Activated CD4-positive, alpha-beta T cell treated with anti-CD3 and anti-CD28 coated beads for 36 hours (primary cell): ENCODE data around the gene EMC1. TPM values are rescaled to one million over a fixed set of nuclear protein-coding genes. Genes with fewer than 3 reads are reported as not detected.
"Not testable (repeated sequence)": the region's sequence is repeated elsewhere in the genome, so short reads cannot be mapped to it uniquely, and the experiment has no call there.

Experiments used
- ATAC-seq: fragments of 200-7000 bp; cut with Tn5 transposase; one replicate; pipeline ENCODE4 v1.10.0; 2021; ENCODE audit warnings: mild to moderate bottlenecking, moderate library complexity
- CTCF ChIA-PET: fragments of 350-600 bp; sonication (Branson Sonifier 250); formaldehyde crosslinking; loops from one replicate; lab custom pipeline; 2021; ENCODE audit warnings: antibody characterized with exemption; lab: Charles Lee
- POLR2A ChIA-PET: fragments of 350-600 bp; sonication (Branson Sonifier 250); formaldehyde crosslinking; loops from one replicate; lab custom pipeline; 2021; ENCODE audit warnings: antibody characterized with exemption, inconsistent platforms; lab: Charles Lee
- DNase-seq: peaks from one replicate; pipeline ENCODE4 v3.0.0-alpha.2; 2020
- H3K27ac Mint-ChIP-seq: one replicate; pipeline ENCODE4 v1.8.0; 2021; ENCODE audit warnings: mixed read lengths
- H3K27me3 Mint-ChIP-seq: one replicate; pipeline ENCODE4 v1.8.0; 2021; ENCODE audit warnings: mixed read lengths
- H3K36me3 Mint-ChIP-seq: one replicate; pipeline ENCODE4 v1.8.0; 2021; ENCODE audit warnings: low read depth, mixed read lengths
- H3K4me1 Mint-ChIP-seq: one replicate; pipeline ENCODE4 v1.8.0; 2021; ENCODE audit warnings: mixed read lengths
- H3K4me3 Mint-ChIP-seq: one replicate; pipeline ENCODE4 v1.8.0; 2021; ENCODE audit warnings: mild to moderate bottlenecking, moderate library complexity, mixed read lengths
- H3K9me3 Mint-ChIP-seq: one replicate; pipeline ENCODE4 v1.8.0; 2021; ENCODE audit warnings: low read depth, mixed read lengths
- intact Hi-C, 2 experiments: fragments of 100-400 bp; cut with DNase I in 1 of 2; cut with micrococcal nuclease in 1 of 2; formaldehyde crosslinking; loops; one replicate each; pipeline versions ENCODE4 v1.14.2 to v1.15.1; 2022 to 2024; cut with DNase I, micrococcal nuclease
- total RNA-seq, 2 experiments: library from RNA; stranded (reverse); gene quantifications; one replicate each; pipeline ENCODE4 v1.2.3, GENCODE V29; 2021

Gene EMC1
- total RNA-seq, 2 experiments from 2014 or later, result 45.0 to 59.0 TPM

DNA sequence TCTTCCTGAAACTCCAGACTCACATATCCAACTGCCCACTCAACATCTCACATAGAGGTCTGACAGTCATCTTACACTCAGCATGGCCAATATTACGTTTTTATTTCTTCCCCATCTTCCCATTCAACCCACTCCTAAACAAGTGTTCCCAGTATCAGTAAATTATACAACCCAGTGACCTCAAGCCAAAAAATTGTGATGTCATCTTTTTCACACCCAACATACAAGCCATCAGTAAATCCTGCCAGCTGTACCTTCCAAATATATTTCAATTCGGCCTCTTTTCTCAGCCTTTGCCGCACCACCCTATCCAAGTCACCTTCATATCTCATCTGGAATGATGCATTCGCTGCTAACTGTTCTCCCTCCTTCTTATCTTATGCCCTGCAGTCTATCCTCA lies 60.9 kb downstream of the EMC1 start:
- H3K36me3 Mint-ChIP-seq, result peaks cover 63% of the 10 kb centered on the region
- no peak overlapping the region for H3K4me3 Mint-ChIP-seq
- ChIA-PET POLR2A (interaction anchor here (0.6 kb wide), 1 partner anchor 71 kb away, joined by 3 read pairs; no protein-coding TSS in a partner anchor), CTCF (interaction anchor here (0.6 kb wide), 1 partner anchor 25 kb away, joined by 3 read pairs; no protein-coding TSS in a partner anchor)
- no peaks in the 10 kb centered on the region for H3K9me3 Mint-ChIP-seq
- H3K4me1 Mint-ChIP-seq, result peaks cover 23% of the 10 kb centered on the region
- H3K27me3 Mint-ChIP-seq, result no peaks in the 10 kb centered on the region
- no peak for ATAC-seq
- DNase-seq, result no peak
- intact Hi-C loops, result no loop called here
- H3K27ac Mint-ChIP-seq, result peak overlapping the region; percentile 53

DNA sequence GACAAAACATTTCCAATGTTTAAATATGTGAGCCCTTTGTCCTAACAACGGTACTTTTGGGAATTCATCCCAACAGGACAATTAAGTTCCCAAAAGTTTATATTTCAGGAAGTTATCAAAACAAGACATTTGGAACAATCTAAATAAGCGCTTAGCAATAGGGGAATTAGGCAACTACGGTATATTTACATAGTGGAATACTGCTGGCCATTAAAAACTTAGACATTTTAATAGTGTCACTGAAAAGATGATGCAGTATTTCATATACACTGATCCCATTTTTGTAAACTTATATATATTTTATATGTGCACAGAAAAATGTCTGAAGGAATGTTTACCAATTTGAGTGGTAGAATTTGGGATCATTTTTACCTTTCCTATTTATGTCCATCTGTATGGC lies 62.1 kb downstream of the EMC1 start:
- ChIA-PET POLR2A (no interaction called here), CTCF (no interaction called here)
- Mint-ChIP-seq H3K4me3 (no peak overlapping the region), H3K27me3 (no peaks in the 10 kb centered on the region), H3K9me3 (no peaks in the 10 kb centered on the region), H3K4me1 (peaks cover 28% of the 10 kb centered on the region), H3K27ac (no peak overlapping the region), H3K36me3 (peaks cover 71% of the 10 kb centered on the region)
- no peak for DNase-seq
- ATAC-seq, result no peak
- intact Hi-C loops, result loop anchor here in 1 of 2 experiments (5.0 kb wide), 1 partner anchor 523 kb away; no protein-coding TSS in a partner anchor

DNA sequence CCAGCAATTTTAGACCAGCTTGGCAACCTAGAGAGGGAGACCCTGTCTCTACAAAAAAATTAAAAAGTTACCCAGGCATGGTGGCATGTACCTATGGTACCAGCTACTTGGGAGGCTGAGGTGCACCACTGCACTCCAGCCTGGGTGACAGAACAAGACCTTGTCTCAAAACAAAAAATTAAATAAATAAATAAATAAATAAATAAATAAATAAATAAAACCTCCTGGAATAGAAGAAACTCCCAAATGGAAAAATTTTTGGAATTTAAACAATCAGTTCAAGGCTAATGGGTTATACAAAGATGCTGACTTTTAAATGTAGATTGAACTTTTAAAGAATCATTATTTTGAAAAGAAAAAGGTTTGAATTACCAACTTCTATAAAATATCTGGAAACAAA lies 63.5 kb downstream of the EMC1 start:
- Mint-ChIP-seq H3K4me1 (peaks cover 28% of the 10 kb centered on the region), H3K4me3 (no peak overlapping the region), H3K9me3 (no peaks in the 10 kb centered on the region), H3K36me3 (peaks cover 66% of the 10 kb centered on the region), H3K27me3 (no peaks in the 10 kb centered on the region), H3K27ac (no peak overlapping the region)
- DNase-seq (no peak), ATAC-seq (no peak)
- ChIA-PET POLR2A (no interaction called here), CTCF (interaction anchor here (0.7 kb wide), 1 partner anchor 220 kb away, joined by 4 read pairs; no protein-coding TSS in a partner anchor)
- intact Hi-C loops, result loop anchor here (2.0 to 5.0 kb wide), 3 partner anchors 15 to 524 kb away; partner anchors contain the start of gene UBR4 (in 1 of the 2)

DNA sequence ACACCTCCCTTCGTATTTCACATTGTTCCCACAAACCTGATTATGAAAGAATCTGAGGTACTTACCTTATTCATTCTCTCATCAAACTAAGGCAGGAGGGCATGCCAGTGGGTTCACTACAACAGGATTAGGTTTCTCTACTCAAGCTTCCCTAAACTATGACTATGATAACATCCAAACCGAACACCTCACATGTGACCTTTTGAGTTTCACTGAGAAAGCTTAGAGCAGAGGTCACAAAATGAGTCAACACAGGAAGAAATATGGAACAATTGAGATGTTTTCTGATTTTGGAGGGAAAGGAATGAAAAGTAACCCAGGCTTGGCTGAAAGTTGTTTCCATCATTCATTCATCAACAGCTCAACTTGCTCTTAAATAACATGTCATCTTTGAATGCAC lies 65.3 kb downstream of the EMC1 start:
- POLR2A ChIA-PET, result interaction anchor here (0.6 to 1.0 kb wide), 6 partner anchors 13 to 525 kb away, joined by 3 read pairs; no protein-coding TSS in a partner anchor
- Mint-ChIP-seq H3K4me1 (peaks cover 37% of the 10 kb centered on the region), H3K4me3 (no peak overlapping the region), H3K27me3 (no peaks in the 10 kb centered on the region), H3K36me3 (peaks cover 68% of the 10 kb centered on the region), H3K9me3 (no peaks in the 10 kb centered on the region), H3K27ac (peak overlapping the region; percentile 89)
- intact Hi-C loops, result loop anchor here (1.0 to 5.0 kb wide), 6 partner anchors 17 to 526 kb away; partner anchors contain the start of gene UBR4 (in 2 of the 2)
- DNase-seq (peak; percentile 29), ATAC-seq (peak; percentile 96)
- CTCF ChIA-PET, result interaction anchor here (0.5 to 1.6 kb wide), 9 partner anchors 10 to 118 kb away, joined by 3 to 8 read pairs (median 4); partner anchors contain the start of genes EMC1 and MRTO4

DNA sequence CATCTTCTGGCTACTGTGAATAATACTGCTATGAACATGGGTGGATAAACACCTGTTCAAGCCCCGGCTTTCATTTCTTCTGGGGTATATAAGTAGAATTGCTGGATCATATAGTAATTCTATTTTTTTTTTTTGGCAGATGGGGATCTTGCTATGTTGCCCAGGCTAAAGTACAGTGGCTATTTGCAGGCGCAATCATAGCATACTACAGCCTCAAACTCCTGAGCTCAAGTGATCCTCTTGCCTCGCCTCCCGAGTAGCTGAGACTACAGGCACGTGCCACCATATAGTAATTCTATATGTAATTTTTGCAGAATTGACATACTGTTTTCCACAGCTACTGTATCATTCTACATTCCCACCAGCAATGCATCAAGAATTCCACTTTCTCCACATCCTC lies 69.1 kb downstream of the EMC1 start:
- DNase-seq, result no peak
- intact Hi-C loops, result loop anchor here in 1 of 2 experiments (5.0 kb wide), 1 partner anchor 60 kb away; no protein-coding TSS in a partner anchor
- H3K36me3 Mint-ChIP-seq, result peaks cover 73% of the 10 kb centered on the region
- POLR2A ChIA-PET, result no interaction called here
- no peak overlapping the region for H3K27ac Mint-ChIP-seq
- no peak overlapping the region for H3K4me3 Mint-ChIP-seq
- no peaks in the 10 kb centered on the region for H3K9me3 Mint-ChIP-seq
- CTCF ChIA-PET, result interaction anchor here (0.7 to 2.0 kb wide), 4 partner anchors 18 to 466 kb away, joined by 3 to 7 read pairs (median 3); no protein-coding TSS in a partner anchor
- H3K4me1 Mint-ChIP-seq, result peaks cover 48% of the 10 kb centered on the region
- H3K27me3 Mint-ChIP-seq, result no peaks in the 10 kb centered on the region
- no peak for ATAC-seq

DNA sequence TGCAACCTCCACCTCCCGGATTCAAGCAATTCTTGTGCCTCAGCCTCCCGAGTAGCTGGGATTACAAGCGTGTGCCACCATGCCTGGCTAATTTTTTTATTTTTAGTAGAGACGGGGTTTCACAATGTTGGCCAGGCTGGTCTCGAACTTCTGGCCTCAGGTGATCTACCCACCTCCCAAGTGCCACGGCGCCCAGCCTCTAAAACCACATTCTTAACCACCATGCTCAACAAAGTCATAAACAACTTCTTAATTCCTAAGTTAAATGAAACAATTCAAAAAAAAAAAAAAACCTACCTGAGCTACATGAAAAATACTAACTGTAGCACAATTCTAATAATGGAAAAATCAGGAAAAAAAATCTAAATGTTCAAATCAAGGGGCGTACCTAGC lies 71.1 kb downstream of the EMC1 start:
- peak; percentile 23 for ATAC-seq
- H3K36me3 Mint-ChIP-seq, result peaks cover 67% of the 10 kb centered on the region
- DNase-seq, result peak; percentile 30
- H3K27me3 Mint-ChIP-seq, H3K9me3 Mint-ChIP-seq, H3K4me3 Mint-ChIP-seq: not testable (repeated sequence)
- intact Hi-C loops, result loop anchor here in 1 of 2 experiments (5.0 kb wide), 1 partner anchor 62 kb away; no protein-coding TSS in a partner anchor
- H3K4me1 Mint-ChIP-seq, result peaks cover 32% of the 10 kb centered on the region
- ChIA-PET CTCF (interaction anchor here (0.6 to 1.9 kb wide), 8 partner anchors 10 to 67 kb away, joined by 3 to 8 read pairs (median 4); no protein-coding TSS in a partner anchor), POLR2A (interaction anchor here (0.7 to 0.9 kb wide), 2 partner anchors 40 to 169 kb away, joined by 3 to 5 read pairs; no protein-coding TSS in a partner anchor)
- H3K27ac Mint-ChIP-seq, result peak overlapping the region; percentile 51

DNA sequence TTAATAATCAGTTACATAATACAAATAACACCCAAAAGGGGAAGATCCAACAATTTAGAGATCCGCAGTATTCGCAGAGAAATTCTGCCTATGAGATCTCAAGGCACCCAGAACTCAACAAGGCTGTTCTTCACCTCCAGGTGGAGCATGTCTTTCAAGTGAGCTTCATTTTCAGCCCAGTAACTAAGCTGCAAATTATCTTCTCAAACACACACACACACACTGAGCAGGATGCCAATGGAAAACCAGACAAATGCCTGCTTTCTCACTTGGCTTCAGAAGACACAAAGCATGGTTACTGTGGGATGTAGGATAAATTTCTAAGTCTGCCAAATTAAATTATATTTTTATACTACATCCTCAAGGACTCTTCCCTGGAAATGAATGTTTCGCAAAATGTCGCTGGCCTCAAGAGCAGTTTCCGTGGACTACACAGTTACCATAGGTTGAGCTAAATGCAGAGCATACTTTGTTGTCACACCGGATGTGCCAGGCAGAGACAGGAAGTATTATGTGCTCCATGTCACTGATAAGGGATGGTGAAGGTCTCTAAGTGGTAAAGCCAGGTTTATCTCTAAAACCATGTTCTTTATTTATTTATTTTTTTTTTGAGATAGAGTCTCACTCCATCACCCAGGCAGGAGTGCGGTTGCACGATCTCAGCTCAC lies 71.6 kb downstream of the EMC1 start:
- Mint-ChIP-seq H3K4me1 (peaks cover 29% of the 10 kb centered on the region), H3K36me3 (peaks cover 62% of the 10 kb centered on the region), H3K9me3 (no peaks in the 10 kb centered on the region), H3K4me3 (no peak overlapping the region), H3K27ac (peak overlapping the region; percentile 72), H3K27me3 (no peaks in the 10 kb centered on the region)
- peak; percentile 89 for ATAC-seq
- ChIA-PET POLR2A (interaction anchor here (0.9 kb wide), 1 partner anchor 169 kb away, joined by 3 read pairs; no protein-coding TSS in a partner anchor), CTCF (interaction anchor here (0.6 to 2.3 kb wide), 16 partner anchors 10 to 540 kb away, joined by 3 to 8 read pairs (median 3); partner anchors contain the start of gene UBR4)
- peak; percentile 43 for DNase-seq
- intact Hi-C loops, result loop anchor here (1.0 to 5.0 kb wide), 3 partner anchors 30 to 63 kb away; no protein-coding TSS in a partner anchor

DNA sequence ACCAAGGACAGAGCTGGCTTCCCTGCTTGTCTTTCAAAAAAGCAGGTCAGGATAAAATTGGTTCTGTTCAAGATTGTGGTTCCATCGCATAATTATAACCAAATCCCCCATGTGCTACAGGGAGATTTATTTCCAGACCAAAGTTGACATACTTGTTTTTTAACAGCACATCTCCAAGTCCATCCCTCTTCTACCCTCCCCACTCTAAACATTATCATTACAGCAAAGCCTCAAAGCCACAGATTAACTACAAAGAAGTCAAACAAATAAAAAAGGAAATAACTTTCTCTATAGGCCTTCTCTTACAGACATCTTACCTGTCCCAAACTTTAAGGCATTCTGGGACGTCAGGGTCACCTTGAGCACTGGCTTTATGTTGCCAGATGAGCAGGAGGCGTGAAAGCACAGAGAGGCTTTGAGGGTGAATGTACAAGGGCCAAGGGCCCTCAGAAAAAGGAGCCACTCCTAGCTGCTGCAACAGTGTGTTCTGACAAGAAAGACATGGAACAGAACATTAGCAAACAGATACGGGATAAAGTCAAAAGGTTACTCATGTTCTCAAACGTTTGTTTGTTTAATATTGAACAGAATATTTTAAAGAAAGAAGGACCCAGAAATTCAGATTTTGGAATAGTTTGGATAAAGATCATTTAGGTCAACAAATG lies 72.5 kb downstream of the EMC1 start:
- intact Hi-C loops, result loop anchor here in 1 of 2 experiments (1.0 kb wide), 2 partner anchors 30 to 62 kb away; no protein-coding TSS in a partner anchor
- CTCF ChIA-PET, result interaction anchor here (0.6 to 2.3 kb wide), 18 partner anchors 12 to 403 kb away, joined by 3 to 15 read pairs (median 4); partner anchors contain the start of gene UBR4
- ATAC-seq (no peak), DNase-seq (no peak)
- peaks cover 66% of the 10 kb centered on the region for H3K36me3 Mint-ChIP-seq
- peaks cover 26% of the 10 kb centered on the region for H3K4me1 Mint-ChIP-seq
- POLR2A ChIA-PET, result no interaction called here
- no peak overlapping the region for H3K4me3 Mint-ChIP-seq
- peak overlapping the region; percentile 22 for H3K27ac Mint-ChIP-seq
- H3K9me3 Mint-ChIP-seq, result no peaks in the 10 kb centered on the region
- no peaks in the 10 kb centered on the region for H3K27me3 Mint-ChIP-seq

DNA sequence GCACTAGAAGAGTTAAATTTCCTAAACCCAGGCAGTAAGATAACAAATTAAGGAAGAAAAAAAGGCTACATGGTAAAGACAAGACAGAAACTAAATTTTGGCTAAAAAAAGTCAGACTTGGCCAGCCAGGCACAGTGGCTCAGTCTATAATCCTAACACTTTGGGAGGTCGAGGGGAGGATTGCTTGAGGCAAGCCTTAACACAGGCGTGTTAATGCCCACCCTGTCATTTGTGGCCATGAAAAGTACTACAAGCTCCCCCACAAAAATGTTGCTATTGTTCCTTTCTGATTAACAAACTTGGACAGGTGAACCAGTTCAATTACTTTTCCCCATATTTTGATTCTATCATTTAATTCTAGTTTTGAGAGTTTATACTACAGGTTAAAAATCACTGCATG lies 73.5 kb downstream of the EMC1 start:
- no peak for ATAC-seq
- H3K36me3 Mint-ChIP-seq, result peaks cover 68% of the 10 kb centered on the region

DNA sequence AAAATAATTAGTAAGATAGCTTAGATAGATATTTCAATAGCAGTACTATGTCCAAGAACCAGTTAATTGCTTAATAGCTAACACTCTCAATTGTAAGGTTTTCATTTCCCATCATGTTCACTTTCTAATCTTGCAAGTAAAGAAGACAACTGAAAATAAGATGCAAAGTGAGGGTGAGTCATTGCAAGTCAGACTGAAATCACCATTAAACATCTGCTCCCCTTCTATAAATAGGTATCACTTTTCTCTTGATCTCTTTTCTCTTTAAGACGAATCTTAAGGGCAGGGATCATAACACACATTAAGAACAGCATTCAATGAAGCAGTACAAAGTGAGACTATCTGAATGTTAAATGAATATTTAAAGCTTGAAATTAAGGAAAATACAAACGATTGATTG lies 81.7 kb downstream of the EMC1 start:
- POLR2A ChIA-PET, result interaction anchor here (0.7 kb wide), 1 partner anchor 35 kb away, joined by 3 read pairs; no protein-coding TSS in a partner anchor

More for the DNA sequence above, 73.5 kb downstream of the EMC1 start:
- no peak for DNase-seq
- H3K27ac Mint-ChIP-seq, result no peak overlapping the region
- H3K4me3 Mint-ChIP-seq, result no peak overlapping the region
- ChIA-PET CTCF (interaction anchor here (0.6 to 2.3 kb wide), 8 partner anchors 15 to 404 kb away, joined by 3 to 15 read pairs (median 4); partner anchors contain the start of gene UBR4), POLR2A (no interaction called here)
- peaks cover 26% of the 10 kb centered on the region for H3K4me1 Mint-ChIP-seq
- no peaks in the 10 kb centered on the region for H3K9me3 Mint-ChIP-seq
- no peaks in the 10 kb centered on the region for H3K27me3 Mint-ChIP-seq
- intact Hi-C loops, result no loop called here

More for the DNA sequence above, 81.7 kb downstream of the EMC1 start:
- CTCF ChIA-PET, result interaction anchor here (0.5 to 1.5 kb wide), 5 partner anchors 11 to 72 kb away, joined by 3 to 6 read pairs (median 4); no protein-coding TSS in a partner anchor
- no peaks in the 10 kb centered on the region for H3K27me3 Mint-ChIP-seq
- H3K9me3 Mint-ChIP-seq, result no peaks in the 10 kb centered on the region
- ATAC-seq, result peak; percentile 95
- no peak for DNase-seq
- peaks cover 22% of the 10 kb centered on the region for H3K4me1 Mint-ChIP-seq
- no peak overlapping the region for H3K4me3 Mint-ChIP-seq
- peak overlapping the region; percentile 96 for H3K27ac Mint-ChIP-seq
- intact Hi-C loops, result loop anchor here (1.0 to 5.0 kb wide), 5 partner anchors 17 to 63 kb away; partner anchors contain the start of gene UBR4 (in 2 of the 2)
- H3K36me3 Mint-ChIP-seq, result peaks cover 82% of the 10 kb centered on the region
